COR-L47 (cell line): ENCODE measurements around the gene RAB33B.
"Not testable (repeated sequence)": the region's sequence is repeated elsewhere in the genome, so short reads cannot be mapped to it uniquely, and the experiment has no call there.

Source experiments
- DNase-seq: peaks from one replicate; lab custom pipeline; 2025; lab: John Stamatoyannopoulos, UW

RAB33B gene

DNA sequence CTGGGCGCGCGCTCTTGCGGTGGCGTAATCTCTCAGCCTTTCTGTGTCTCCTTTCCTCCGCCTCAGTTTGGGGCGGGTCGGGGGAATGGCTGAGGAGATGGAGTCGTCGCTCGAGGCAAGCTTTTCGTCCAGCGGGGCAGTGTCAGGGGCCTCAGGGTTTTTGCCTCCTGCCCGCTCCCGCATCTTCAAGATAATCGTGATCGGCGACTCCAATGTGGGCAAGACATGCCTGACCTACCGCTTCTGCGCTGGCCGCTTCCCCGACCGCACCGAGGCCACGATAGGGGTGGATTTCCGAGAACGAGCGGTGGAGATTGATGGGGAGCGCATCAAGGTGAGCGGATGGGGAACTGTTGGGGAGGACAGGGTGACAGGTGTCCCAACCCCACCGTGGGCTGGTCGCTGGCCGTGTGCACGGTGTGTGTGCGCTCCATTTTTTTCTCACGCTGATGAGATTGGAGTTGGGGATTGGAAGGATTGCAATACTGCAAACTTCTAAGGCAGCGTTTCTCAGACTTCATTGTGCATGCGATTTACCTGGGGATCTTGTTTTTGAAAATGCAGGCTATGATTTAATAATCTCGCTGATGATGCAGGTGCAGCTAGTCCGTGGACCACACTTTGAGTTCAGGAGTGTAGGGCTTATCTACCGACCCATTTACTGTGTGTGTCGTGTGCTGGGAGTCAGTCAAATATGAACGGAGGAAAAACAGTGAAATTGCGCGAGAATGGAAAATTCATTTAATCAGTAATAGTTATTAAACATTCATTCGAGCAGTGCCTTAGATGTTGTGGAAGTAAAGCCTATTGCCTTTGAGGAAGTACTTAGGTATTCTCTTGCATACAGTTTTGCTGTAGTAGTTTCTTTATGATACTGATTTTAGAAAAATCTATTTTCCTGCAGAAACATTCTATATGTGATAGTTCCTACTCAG lies at the start of gene RAB33B:
TSS of gene RAB33B (plus strand) at position 11 of the 935 bp plus-strand sequence. CDS start at position 86, 75 bp downstream.
- DNase-seq: no peak

DNA sequence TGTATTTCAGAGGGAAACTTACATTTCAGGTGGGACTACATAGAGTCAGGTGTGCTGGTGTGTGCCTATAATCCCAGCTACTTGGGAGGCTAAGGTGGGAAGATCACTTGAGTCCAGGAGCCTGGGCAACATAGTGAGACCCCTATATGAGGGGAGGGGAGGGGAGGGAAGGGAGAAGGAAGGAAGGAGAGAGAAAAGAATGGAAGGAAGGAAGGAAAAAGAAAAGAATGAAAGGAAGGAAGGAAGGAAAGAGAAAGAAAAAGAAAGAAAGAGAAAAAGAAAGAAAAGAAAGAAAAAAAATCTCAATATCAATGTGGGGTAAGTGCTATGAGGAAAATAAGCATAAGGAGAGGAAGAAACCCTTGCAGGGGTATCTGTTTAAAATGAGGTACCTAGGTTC lies 43.6 kb upstream of the RAB33B start:
- DNase-seq: no peak

DNA sequence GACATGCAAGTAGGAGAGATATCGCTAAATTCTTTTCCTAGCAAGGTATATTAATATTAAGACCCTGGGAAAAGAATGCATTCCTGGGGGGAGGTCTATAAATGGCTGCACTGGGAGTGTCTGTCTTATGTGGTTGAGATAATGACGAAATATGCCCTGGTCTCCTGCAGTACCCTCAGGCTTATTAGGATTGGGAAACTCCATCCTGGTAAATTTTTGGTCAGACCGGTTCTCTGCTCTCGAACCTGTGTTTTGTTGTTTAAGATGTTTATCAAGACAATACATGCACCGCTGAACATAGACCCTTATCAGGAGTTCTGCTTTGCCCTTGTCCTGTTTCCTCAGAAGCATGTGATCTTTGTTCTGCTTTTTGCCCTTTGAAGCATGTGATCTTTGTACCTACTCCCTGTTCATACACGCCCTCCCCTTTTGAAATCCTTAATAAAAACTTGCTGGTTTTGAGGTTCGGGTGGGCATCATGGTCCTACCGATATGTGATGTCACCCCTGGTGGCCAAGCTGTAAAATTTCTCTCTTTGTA lies 39.2 kb upstream of the RAB33B start:
- DNase-seq: not testable (repeated sequence)

DNA sequence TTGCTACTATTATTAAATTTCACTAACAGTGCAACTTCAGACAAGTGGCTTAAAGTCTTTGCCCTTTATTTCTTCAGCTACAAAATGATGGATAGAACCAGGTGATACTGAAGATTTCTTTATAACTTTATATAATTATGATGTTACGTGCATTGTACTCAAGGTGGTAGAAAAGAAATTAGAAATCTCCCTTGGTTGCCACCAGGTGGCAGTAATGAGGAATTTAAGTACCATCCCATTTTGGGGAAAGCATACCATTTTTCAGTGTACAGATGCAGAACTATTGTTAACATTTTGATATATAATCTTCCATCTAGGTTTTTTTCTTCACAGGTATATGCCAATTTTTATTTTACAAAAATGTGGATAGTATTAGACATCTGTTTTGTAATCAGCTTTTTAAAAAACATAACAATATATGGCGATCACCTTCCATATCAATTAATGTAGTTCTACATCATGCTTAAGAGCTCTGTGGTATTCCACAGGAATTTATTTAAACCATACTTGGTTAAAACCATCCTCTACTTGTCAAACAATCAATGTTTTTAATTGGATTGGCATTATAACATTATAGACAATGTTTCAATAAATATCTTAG lies 37.7 kb upstream of the RAB33B start:
- no peak for DNase-seq

DNA sequence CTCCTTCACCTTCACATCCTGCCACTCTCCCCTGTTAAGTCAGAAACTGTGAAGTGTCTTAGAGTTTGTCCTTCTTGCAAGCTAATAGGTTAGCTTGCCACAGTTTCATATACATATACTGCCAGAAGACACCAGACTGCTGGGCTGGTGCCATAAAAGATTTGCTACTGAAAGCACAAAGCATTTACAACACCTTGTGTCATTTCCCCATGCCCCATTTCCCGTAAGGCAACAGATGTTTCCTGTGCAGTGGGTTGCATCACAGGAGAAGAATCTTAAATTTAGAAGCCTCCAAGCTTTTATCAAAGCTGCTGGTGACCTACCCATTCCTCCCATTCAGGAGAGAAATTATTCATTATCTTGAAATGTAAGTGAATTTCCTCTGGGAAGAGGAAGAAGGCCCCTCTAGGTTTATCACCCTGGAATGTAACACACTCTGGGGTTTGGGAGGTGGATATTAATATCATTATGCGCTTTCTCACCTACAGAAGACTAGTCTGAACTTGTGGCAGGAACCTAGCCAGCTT lies 34.5 kb upstream of the RAB33B start:
- DNase-seq: no peak

DNA sequence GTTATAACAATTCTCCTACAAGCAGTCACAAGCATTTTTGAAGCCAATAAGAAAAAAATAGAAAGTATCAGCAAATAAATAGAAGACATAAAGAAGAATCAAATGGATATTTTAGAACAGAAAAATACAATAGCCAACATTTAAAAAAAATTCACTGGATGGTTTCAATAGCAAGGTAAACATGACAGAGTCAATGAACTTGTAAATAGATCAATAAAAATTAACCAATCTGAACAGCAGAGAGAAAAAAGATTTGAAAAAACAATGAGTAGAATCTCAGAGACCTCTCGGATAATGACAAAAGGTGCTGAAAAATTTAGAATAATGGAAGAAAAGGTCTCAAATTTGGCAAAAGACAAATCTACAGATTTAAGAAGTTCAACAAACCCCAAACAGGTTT lies 33.3 kb upstream of the RAB33B start:
- DNase-seq: no peak

DNA sequence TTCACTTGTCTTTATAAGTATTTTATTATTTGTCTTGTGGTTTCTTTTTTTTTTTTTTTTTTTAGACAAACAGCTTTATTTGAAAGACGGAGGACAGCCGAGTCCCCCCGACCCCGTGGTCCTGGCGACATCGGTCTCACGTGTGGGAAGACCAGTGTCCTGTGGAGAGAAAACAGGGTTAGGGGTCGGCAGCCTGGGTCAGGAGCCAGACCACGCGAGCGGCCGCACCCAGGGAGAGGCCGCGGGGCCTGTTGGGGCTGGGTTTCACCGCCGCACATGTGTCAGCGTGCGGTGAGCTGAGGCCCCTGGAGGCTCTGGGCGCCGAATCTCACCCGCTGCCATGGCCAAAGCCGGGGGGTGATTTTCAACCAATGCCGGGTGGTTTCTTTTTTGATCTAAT lies 17.8 kb upstream of the RAB33B start:
- no peak for DNase-seq

DNA sequence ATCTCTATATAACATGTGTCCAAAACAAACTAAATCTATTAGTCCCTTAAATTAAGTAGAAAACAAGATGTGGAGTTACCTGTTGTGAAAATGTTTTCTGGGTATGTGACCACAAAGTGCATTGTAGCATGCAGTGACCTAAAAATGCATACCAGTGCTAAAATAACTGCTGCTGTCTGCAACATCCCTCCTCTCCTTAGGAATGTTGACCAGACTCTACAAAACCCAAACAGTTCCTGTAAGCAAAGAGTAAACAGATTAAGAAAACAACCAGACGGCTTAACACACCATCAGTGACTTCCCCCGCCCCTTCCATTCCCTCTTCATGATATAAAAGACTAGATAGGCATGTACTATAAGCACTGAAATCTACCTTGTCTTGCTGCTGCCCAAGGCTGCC lies 15.8 kb upstream of the RAB33B start:
- no peak for DNase-seq

DNA sequence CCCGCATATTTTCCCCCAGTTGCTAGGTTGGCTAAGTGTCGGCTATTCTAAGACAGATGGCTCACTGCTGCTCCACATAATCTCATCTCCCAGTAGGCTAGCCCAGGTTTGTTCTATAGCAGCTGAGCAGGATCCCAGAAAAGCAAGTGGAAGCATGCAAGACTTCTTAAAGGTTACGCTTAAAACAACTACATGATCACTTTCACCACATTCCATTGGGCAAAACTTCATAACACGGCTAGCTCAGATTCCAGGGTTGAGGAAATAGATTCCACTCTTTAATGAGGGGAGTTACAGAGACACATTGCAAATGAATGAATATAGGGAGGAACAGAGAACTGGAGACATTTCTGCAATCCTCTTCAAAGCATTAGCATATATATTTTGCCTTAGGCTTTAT lies 12.9 kb upstream of the RAB33B start:
- no peak for DNase-seq

DNA sequence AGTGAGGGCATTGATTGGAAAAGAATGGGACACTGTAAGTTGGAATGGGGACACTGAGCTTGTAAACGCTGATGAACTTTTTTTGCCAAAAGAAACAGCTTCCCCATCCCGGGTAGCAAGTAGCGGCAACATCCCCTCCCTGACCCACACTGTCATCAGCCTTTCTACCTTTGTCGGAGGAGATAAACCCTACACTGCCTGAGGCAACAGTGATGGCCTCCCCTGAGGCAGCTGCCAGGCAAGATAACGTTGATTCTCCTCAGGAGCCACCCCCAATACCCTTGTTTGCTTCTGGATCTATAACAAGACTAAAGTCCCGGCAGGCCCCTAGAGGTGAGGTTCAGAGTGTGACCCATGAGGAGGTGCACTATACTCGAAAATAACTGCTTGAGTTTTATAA lies 10.3 kb upstream of the RAB33B start:
- no peak for DNase-seq

DNA sequence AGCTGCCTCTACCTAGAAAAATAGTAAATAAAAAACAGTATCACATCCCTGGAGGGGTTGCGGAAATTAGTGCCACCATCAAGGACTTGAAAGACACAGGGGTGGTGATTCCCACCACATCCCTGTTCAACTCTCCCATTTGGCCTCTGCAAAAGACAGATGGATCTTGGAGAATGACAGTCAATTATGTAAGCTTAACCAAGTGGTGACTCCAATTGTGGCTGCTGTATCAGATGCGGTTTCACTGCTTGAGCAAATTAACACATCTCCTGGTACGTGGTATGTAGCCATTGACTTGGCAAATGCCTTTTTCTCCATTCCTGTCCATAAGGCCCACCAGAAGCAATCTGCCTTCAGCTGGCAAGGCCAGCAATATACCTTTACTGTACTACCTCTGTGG lies 9.0 kb upstream of the RAB33B start:
- not testable (repeated sequence) for DNase-seq

DNA sequence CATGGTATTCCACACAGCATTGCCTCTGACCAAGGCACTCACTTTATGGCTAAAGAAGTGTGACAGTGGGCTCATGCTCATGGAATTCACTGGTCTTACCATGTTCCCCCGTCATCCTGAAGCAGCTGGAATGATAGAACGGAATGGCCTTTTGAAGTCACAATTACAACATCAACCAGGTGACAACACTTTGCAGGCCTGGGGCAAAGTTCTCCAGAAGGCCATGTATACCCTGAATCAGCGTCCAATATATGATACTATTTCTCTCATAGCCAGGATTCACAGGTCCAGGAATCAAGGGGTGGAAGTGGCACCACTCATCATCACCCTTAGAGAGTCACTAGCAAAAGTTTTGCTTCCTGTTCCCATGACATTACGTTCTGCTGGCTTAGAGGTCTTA lies 6.8 kb upstream of the RAB33B start:
- not testable (repeated sequence) for DNase-seq

DNA sequence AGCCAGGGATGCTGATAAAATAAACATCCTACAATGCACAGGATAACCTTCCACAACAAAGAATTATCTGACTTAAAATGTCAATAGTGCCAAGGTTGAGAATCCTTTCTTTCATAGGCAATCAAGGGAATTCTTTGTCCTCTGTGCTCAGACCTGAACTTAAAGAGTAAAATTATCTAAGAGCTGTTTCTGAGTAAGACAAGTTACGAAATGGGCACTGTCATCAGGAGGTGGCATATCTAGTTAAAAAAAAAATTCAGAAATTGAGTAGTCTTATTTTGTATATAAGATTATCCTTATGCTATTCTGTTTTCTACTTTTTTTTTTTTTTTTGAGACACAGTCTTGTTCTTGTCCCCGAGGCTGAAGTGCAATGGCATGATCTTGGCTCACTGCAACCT lies 3.3 kb upstream of the RAB33B start:
- DNase-seq: no peak

DNA sequence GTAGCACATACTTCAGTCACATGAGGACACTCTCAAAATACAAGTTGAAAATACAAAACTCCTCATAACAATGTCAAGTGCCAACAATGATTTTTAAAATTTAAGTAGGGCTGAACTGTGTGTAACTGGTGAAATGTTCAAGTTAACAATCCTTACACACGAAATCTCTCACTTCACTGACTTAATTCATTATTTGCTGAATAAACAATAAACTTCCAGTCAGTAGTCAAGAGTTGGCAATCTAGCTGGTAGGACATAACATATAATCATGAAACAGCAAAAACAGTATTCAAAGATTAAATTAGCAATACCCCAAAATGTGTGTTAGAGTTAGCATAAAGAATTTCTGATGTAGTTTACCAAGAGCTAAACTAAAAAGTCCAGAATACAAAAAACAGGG lies 1.9 kb upstream of the RAB33B start:
- no peak for DNase-seq

DNA sequence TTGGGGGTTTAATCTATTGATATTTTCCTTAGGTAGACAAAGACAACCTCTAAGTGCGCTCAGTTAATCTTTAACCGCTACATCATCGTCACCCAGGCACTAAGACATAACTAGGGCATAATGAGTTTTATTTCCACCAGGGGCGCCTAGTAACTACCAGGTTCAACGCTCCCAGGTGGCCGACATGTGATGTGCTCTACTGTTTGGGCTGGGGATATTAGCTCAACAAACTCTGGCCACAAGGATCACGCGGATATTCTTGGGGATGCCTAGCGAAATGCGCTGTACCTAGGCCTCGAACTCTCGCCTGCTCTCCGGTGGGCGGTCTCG lies 915 bp upstream of the RAB33B start:
- peak; percentile 78 for DNase-seq

DNA sequence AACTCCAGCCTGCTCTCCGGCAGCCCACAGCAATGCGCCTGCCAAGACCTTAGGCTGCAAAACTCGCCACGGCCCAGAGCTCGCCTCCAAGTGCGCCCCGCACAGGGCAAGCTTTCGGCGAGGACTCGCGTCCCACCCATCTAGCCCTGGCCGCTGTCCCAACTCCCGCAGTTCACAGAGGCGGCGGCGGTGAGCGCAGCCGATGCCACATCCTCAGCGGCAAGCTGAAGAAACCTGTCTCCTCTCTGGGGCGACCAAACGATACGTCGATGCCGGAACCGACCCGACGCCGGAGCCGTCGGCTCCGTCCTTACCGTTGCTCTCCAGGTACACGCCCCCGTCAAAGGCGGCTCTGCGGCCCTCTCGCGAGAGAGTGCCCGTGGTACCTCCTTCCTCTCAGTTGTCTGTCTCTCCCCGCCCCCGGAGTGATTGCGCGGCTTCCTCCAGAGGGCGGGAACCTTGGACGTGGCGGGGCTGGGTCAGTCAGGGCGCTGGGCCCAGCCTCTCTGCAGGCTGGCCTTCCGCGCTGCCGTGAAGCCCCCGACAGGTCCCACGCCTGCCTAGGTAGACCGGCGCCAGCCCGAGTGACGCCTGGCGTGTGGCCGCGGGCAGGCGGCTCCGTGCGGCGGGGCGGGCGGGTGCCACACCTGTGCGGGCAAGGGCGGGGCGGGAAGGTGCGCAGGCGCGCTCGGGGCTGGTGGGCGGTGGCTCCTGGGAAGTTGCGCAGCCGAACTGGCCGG lies 380 bp upstream of the RAB33B start:
- DNase-seq: peak; percentile 98

DNA sequence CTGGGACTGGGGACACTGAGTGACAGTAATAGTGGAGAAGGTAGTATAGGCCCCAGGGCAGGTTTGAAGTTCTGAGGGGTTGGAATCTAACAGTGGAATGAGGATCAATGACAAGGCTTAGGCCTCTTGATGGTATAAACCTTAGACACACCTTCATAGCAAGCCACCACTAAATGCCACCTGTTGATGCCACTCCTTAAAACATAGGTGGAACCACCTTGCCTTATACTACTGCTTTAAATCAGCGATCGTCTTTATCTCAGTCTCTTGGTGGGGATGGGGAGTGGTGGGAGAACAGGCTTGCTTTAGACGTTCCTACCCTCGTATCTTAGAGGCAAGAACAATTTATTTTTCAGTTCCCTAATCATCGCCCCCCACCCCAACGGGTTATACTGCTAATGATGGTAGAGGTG lies 1.2 kb downstream of the RAB33B start:
- DNase-seq: no peak

DNA sequence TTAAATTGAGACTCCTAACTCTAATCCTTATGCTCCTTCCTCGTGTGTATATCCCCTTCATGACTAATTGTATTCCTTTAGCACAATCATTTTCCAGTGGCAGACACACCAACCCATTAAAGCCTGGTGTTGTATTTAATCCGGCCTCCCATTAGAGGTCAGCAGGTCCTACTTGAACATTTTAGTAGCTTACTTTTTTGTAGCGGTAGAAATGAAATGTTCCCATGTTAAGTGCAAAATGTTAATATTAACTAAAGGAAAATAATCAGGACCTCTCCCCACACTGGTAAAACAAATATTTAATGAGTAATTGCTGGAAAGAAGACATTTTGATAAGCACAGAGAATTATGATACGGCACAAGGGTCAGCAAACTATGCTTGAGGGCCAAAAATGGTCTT lies 3.4 kb downstream of the RAB33B start:
- DNase-seq: no peak

DNA sequence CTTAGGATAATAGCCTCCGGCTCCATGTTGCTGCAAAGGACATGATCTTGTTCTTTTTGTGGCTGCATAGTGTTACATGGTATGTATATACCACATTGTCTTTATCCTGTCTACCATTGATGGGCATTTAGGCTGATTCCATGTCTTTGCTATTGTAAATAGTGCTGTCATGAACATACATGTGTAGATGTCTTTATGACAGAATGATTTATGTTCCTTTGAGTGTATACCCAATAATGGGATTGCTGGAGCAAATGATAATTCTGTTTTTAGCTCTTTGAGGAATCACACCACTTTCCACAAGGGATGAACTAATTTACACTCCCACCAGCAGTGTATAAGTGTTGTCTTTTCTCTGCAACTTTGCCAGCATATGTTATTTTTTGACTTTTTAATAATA lies 4.6 kb downstream of the RAB33B start:
- DNase-seq: no peak

DNA sequence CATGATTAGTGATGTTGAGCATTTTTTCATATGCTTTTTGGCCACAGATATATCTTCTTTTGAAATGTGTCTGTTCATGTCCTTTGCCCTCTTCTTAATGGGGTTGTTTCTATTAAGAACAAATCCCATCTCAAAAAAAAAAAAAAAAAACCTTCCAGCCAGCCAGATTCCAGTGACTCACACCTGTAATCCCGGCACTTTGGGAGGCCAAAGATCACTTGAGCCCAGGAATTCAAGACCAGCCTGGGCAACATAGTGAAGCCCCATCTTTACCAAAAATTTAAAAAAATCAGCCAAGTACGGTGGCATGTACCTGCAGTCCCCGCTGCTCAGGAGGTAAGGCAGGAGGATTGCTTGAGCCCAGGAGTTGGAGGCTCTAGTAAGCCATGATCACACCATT lies 5.1 kb downstream of the RAB33B start:
- no peak for DNase-seq

DNA sequence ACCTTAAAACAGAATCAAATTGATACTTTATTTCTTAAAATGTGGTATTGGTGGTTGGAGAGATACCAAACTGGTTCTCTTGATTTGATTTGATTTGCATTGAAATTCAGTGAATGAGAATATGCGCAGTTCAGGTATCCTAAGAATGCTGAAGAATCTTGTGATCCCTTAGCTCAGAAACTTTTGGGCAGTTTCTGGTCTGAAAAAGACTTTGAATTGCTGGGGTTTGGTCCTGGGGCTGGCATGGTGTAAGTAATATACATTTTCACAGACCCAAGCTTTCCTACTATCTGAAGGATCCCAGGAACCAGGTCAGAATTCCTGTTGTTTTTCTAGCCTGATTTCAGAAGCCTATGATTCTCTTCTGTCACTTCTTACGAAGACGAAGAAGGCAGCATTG lies 6.6 kb downstream of the RAB33B start:
- DNase-seq: no peak

DNA sequence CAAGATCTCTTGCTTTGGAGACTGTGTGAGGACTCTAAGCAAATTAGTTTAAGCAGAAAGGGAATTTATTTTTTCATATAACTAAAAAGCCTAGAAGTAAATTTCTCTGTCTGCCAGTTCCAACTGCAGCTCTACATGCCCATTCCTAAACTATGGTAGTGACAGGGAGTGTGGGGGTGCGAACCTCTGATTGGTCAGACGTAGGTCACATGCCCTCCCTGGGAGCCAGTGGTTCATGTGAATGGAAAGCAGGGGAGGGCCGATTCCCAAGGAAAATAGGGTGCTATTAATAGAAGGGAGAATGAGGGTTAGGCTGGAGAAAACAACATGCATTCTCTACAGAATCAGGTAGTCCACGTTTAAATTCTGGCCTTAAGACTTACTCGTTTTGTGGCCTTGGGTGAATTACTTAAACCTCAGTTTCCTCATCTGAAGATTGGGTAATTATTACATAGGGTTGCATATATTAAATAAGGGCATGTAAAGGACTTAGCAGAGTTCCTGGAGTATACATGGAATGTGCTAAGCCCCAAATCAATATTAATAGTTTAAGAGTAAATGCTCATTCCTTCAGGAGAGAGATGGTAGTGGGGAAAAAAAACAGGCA lies 7.2 kb downstream of the RAB33B start:
- DNase-seq: no peak
